Measurements from ENCODE around the gene HS3ST3A1. TPM values are rescaled to one million over a fixed set of nuclear protein-coding genes. Genes with fewer than 3 reads are reported as not detected.

HS3ST3A1 gene
- total RNA-seq, result not detected

DNA sequence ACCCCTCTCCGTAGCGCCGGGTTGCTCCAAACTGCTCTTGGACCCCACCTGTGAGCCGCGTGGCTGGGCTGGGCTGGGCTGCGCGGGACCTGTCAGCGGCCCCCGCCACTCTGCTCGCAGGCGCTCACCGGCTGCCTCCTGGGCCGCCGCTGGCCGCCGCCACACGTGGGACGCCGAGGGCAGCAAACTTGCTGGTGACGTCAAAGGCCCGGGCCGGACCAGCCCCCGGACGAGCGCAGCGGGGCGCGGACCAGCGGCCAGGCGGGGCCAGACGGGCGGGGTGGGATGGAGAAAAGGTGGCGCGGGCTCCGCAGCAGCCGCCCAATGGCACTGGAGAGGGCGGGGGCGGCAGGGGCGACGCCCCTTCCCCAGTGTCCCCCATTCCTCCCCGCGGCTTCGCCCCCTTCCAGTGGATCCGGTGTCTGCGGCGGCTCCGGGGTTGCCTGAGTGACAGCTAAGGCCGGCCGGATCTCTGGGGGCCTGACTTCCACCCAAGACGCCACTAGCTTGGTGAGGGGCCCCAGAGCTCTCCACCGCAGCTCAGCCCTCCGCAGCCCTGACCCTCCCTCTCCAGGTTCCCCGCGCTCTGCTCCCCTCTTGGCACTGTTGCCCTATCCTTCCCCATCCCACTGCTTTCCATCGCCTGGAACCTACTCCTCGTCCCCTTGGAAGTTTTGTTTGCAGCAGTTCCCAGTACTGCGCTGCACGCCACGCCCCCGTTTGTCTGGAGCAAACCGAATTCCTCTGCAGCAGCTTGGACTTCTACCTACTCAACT is at the start of gene HS3ST3A1:
Gene HS3ST3A1, minus strand, starts transcription at position 154 of the 776 bp plus-strand sequence. CDS start 800 bp downstream, outside the sequence.
- intact Hi-C loops (cut with DNase I), result loop anchor here (5.0 kb wide), 1 partner anchor 695 kb away; no protein-coding TSS in a partner anchor
- Histone ChIP-seq H3K4me1 (peaks cover 21% of the 10 kb centered on the region), H3K27me3 (peaks cover 0 to 21% of the 10 kb centered on the region in 2 donors), H3K36me3 (replicated peaks in 1 of 2; ENCODE audit: insufficient read depth in 1 of 2, low read depth in 2 of 2) (no peaks in the 10 kb centered on the region), H3K27ac (no peak within 1 kb of the TSS), H3K4me3 (no peak within 1 kb of the TSS), H3K9me3 (no peaks in the 10 kb centered on the region)
- TF ChIP-seq POLR2A (IDR thresholded peaks at IDR 0.05), result no peak
- TF ChIP-seq, protein P1, sequence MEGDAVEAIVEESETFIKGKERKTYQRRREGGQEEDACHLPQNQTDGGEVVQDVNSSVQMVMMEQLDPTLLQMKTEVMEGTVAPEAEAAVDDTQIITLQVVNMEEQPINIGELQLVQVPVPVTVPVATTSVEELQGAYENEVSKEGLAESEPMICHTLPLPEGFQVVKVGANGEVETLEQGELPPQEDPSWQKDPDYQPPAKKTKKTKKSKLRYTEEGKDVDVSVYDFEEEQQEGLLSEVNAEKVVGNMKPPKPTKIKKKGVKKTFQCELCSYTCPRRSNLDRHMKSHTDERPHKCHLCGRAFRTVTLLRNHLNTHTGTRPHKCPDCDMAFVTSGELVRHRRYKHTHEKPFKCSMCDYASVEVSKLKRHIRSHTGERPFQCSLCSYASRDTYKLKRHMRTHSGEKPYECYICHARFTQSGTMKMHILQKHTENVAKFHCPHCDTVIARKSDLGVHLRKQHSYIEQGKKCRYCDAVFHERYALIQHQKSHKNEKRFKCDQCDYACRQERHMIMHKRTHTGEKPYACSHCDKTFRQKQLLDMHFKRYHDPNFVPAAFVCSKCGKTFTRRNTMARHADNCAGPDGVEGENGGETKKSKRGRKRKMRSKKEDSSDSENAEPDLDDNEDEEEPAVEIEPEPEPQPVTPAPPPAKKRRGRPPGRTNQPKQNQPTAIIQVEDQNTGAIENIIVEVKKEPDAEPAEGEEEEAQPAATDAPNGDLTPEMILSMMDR (IDR thresholded peaks at IDR 0.05), result no peak
- ATAC-seq (peak; percentile 50), DNase-seq (peak in 2 of 4 donors; percentile 10 to 34)
- whole genome bisulfite sequencing, 2 donors, result 1 to 4% methylated on average over 19 to 53 of the region's 61 CpGs

- TF ChIP-seq POLR2A (IDR thresholded peaks at IDR 0.05), result no peak
- TF ChIP-seq, protein P1 (IDR thresholded peaks at IDR 0.05), result no peak
- Histone ChIP-seq H3K27me3 (no peaks in the 10 kb centered on the region), H3K4me1 (no peaks in the 10 kb centered on the region), H3K9me3 (no peaks in the 10 kb centered on the region), H3K27ac (no peak overlapping the region), H3K36me3 (replicated peaks in 1 of 2; ENCODE audit: insufficient read depth in 1 of 2, low read depth in 2 of 2) (no peaks in the 10 kb centered on the region), H3K4me3 (no peak overlapping the region)
- ATAC-seq (no peak), DNase-seq (no peak)
- 73 to 85% methylated on average over 4 of the region's 4 CpGs for WGBS, 2 donors
- intact Hi-C loops (cut with DNase I), result no loop called here
These were observed 48.5 kb upstream of the HS3ST3A1 start for GRCh38 chr17:13650096-13650675.

- Histone ChIP-seq H3K27ac (no peak overlapping the region), H3K9me3 (no peaks in the 10 kb centered on the region), H3K36me3 (replicated peaks in 1 of 2; ENCODE audit: insufficient read depth in 1 of 2, low read depth in 2 of 2) (no peaks in the 10 kb centered on the region), H3K27me3 (no peaks in the 10 kb centered on the region), H3K4me3 (no peak overlapping the region), H3K4me1 (no peaks in the 10 kb centered on the region)
- no peak for ATAC-seq
- WGBS, 2 donors, result 54 to 76% methylated on average over 6 of the region's 6 CpGs
- no peak for DNase-seq
- intact Hi-C loops (cut with DNase I), result no loop called here
- TF ChIP-seq POLR2A (IDR thresholded peaks at IDR 0.05), result no peak
These were observed 45.9 kb upstream of the HS3ST3A1 start for GRCh38 chr17:13647543-13648021.

GRCh38 chr17:13646969-13647542 is 45.3 kb upstream of the HS3ST3A1 start:
- Histone ChIP-seq H3K27ac (no peak overlapping the region), H3K36me3 (replicated peaks in 1 of 2; ENCODE audit: insufficient read depth in 1 of 2, low read depth in 2 of 2) (no peaks in the 10 kb centered on the region), H3K4me1 (no peaks in the 10 kb centered on the region), H3K9me3 (no peaks in the 10 kb centered on the region), H3K27me3 (no peaks in the 10 kb centered on the region), H3K4me3 (no peak overlapping the region)
- ATAC-seq, result no peak
- intact Hi-C loops (cut with DNase I), result no loop called here
- no peak for DNase-seq
- TF ChIP-seq, protein P1 (IDR thresholded peaks at IDR 0.05), result no peak
- no peak for TF ChIP-seq POLR2A (IDR thresholded peaks at IDR 0.05)
- WGBS, 2 donors, result 59 to 62% methylated on average over 5 of the region's 5 CpGs

GRCh38 chr17:13646411-13646810 is 44.7 kb upstream of the HS3ST3A1 start:
- TF ChIP-seq, protein P1 (IDR thresholded peaks at IDR 0.05), result no peak
- TF ChIP-seq POLR2A (IDR thresholded peaks at IDR 0.05), result no peak
- intact Hi-C loops (cut with DNase I), result no loop called here
- ATAC-seq (no peak), DNase-seq (no peak)
- no peak overlapping the region for H3K4me3 ChIP-seq
- no peaks in the 10 kb centered on the region for H3K4me1 ChIP-seq
- H3K27me3 ChIP-seq, result no peaks in the 10 kb centered on the region
- no peaks in the 10 kb centered on the region for H3K36me3 ChIP-seq (replicated peaks in 1 of 2; ENCODE audit: insufficient read depth in 1 of 2, low read depth in 2 of 2)
- H3K27ac ChIP-seq, result no peak overlapping the region
- H3K9me3 ChIP-seq, result no peaks in the 10 kb centered on the region
- WGBS, 2 donors, result 36 to 41% methylated on average over 2 of the region's 2 CpGs

Measured in body of pancreas (tissue), 4 donors.